Measurements from ENCODE around the gene REV3L.
A peak's percentile ranks its signal among the peaks of the same experiment; 100 is the strongest.

The REV3L gene

GRCh38 chr6:111474771-111475170 lies 8.2 kb downstream of the REV3L start:
- H3K4me1 ChIP-seq (ENCODE audit: insufficient read depth, low read length, poor library complexity, severe bottlenecking) = peaks cover 49% of the 10 kb centered on the region
- H3K4me3 ChIP-seq (ENCODE audit: low read length, poor library complexity, severe bottlenecking) = no peak overlapping the region
- no peak for TF ChIP-seq CTCF (conservative IDR thresholded peaks at IDR 0.05; ENCODE audit: low read length)
- no peak for TF ChIP-seq EZH2phosphoT487 (IDR thresholded peaks at IDR 0.05; ENCODE audit: borderline replicate concordance)
- H3K79me2 ChIP-seq (ENCODE audit: insufficient read depth, low read length) = peaks cover 93% of the 10 kb centered on the region
- H3K4me2 ChIP-seq (ENCODE audit: low read depth, low read length, poor library complexity, severe bottlenecking) = peak overlapping the region; percentile 51
- H3K9me2 ChIP-seq (replicated peaks; ENCODE audit: low read depth, low read length) = no peaks in the 10 kb centered on the region
- no peaks in the 10 kb centered on the region for H3K27me3 ChIP-seq (ENCODE audit: insufficient read depth, low read length, poor library complexity, severe bottlenecking)
- no peak overlapping the region for H3K9ac ChIP-seq (ENCODE audit: low read depth, low read length, poor library complexity, severe bottlenecking)
- no peaks in the 10 kb centered on the region for H3K36me3 ChIP-seq (ENCODE audit: insufficient read depth, low read length)
- H3K9me3 ChIP-seq (ENCODE audit: insufficient read depth, low read depth, low read length) = no peaks in the 10 kb centered on the region
- peaks cover 55% of the 10 kb centered on the region for H4K20me1 ChIP-seq (ENCODE audit: insufficient read depth, low read length, poor library complexity, severe bottlenecking)
- H3F3A ChIP-seq (ENCODE audit: low read depth) = no peaks in the 10 kb centered on the region
- H2AFZ ChIP-seq (ENCODE audit: low read length) = no peak overlapping the region

GRCh38 chr6:111474106-111474505 lies 8.9 kb downstream of the REV3L start:
- Histone ChIP-seq H3K9me2 (replicated peaks; ENCODE audit: low read depth, low read length) (no peaks in the 10 kb centered on the region), H3F3A (ENCODE audit: low read depth) (no peaks in the 10 kb centered on the region), H3K27me3 (ENCODE audit: insufficient read depth, low read length, poor library complexity, severe bottlenecking) (no peaks in the 10 kb centered on the region), H3K36me3 (ENCODE audit: insufficient read depth, low read length) (no peaks in the 10 kb centered on the region), H3K4me2 (ENCODE audit: low read depth, low read length, poor library complexity, severe bottlenecking) (peak overlapping the region; percentile 51), H2AFZ (ENCODE audit: low read length) (no peak overlapping the region), H3K79me2 (ENCODE audit: insufficient read depth, low read length) (peaks cover 93% of the 10 kb centered on the region), H3K4me1 (ENCODE audit: insufficient read depth, low read length, poor library complexity, severe bottlenecking) (peaks cover 46% of the 10 kb centered on the region), H3K9me3 (ENCODE audit: insufficient read depth, low read depth, low read length) (no peaks in the 10 kb centered on the region), H4K20me1 (ENCODE audit: insufficient read depth, low read length, poor library complexity, severe bottlenecking) (peaks cover 49% of the 10 kb centered on the region), H3K9ac (ENCODE audit: low read depth, low read length, poor library complexity, severe bottlenecking) (no peak overlapping the region), H3K4me3 (ENCODE audit: low read length, poor library complexity, severe bottlenecking) (no peak overlapping the region)
- no peak for TF ChIP-seq EZH2phosphoT487 (IDR thresholded peaks at IDR 0.05; ENCODE audit: borderline replicate concordance)
- TF ChIP-seq CTCF (conservative IDR thresholded peaks at IDR 0.05; ENCODE audit: low read length) = no peak

DNA sequence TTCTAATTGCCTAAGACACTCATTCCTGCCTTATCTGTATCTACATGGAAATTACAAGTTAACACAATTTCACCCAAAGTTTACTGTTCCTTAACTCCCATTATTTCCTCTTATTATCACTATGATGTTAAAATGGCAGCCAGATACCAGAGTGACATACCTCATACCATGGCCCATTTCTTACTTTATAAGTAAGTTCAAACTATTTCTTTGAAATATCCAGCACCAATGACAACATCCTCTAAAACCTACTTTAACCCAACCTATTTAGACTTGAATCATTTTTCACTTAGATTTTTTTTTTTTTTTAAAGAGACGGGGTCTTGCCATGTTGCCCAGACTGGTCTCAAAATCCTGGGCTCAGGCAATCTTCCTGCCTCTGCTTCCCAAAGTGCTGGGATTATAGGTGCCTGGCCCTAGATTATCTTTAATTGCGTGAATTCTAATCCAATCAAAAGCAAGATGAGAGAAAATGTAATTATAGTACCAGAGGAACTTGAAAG lies 10.0 kb downstream of the REV3L start:
- H3K4me3 ChIP-seq (ENCODE audit: low read length, poor library complexity, severe bottlenecking) = no peak overlapping the region
- no peaks in the 10 kb centered on the region for H3K9me2 ChIP-seq (replicated peaks; ENCODE audit: low read depth, low read length)
- H3K9me3 ChIP-seq (ENCODE audit: insufficient read depth, low read depth, low read length) = no peaks in the 10 kb centered on the region
- peaks cover 42% of the 10 kb centered on the region for H3K4me1 ChIP-seq (ENCODE audit: insufficient read depth, low read length, poor library complexity, severe bottlenecking)
- TF ChIP-seq EZH2phosphoT487 (IDR thresholded peaks at IDR 0.05; ENCODE audit: borderline replicate concordance) = no peak
- no peak for TF ChIP-seq CTCF (conservative IDR thresholded peaks at IDR 0.05; ENCODE audit: low read length)
- peak overlapping the region; percentile 19 for H3K4me2 ChIP-seq (ENCODE audit: low read depth, low read length, poor library complexity, severe bottlenecking)
- peaks cover 4% of the 10 kb centered on the region; the same call in 1 of the 2 replicates for H3K36me3 ChIP-seq (ENCODE audit: insufficient read depth, low read length)
- H3K9ac ChIP-seq (ENCODE audit: low read depth, low read length, poor library complexity, severe bottlenecking) = no peak overlapping the region
- H4K20me1 ChIP-seq (ENCODE audit: insufficient read depth, low read length, poor library complexity, severe bottlenecking) = peaks cover 45% of the 10 kb centered on the region
- 0 out of 2 replicates have a peak, but pooled peaks cover 4% of the 10 kb centered on the region for H3F3A ChIP-seq (ENCODE audit: low read depth)
- H2AFZ ChIP-seq (ENCODE audit: low read length) = no peak overlapping the region
- H3K79me2 ChIP-seq (ENCODE audit: insufficient read depth, low read length) = peaks cover 93% of the 10 kb centered on the region
- no peaks in the 10 kb centered on the region for H3K27me3 ChIP-seq (ENCODE audit: insufficient read depth, low read length, poor library complexity, severe bottlenecking)

Measured in Loucy (cell line).